ENCODE data around the gene EIF3K. TPM values are rescaled to one million over a fixed set of nuclear protein-coding genes. Genes with fewer than 3 reads are reported as not detected.

EIF3K gene
- total and polyA plus RNA-seq, 2 of the 8 experiments (the other 6 are each of a cell fraction or from before 2014, with no cell fraction given): 329 to 937 TPM

DNA sequence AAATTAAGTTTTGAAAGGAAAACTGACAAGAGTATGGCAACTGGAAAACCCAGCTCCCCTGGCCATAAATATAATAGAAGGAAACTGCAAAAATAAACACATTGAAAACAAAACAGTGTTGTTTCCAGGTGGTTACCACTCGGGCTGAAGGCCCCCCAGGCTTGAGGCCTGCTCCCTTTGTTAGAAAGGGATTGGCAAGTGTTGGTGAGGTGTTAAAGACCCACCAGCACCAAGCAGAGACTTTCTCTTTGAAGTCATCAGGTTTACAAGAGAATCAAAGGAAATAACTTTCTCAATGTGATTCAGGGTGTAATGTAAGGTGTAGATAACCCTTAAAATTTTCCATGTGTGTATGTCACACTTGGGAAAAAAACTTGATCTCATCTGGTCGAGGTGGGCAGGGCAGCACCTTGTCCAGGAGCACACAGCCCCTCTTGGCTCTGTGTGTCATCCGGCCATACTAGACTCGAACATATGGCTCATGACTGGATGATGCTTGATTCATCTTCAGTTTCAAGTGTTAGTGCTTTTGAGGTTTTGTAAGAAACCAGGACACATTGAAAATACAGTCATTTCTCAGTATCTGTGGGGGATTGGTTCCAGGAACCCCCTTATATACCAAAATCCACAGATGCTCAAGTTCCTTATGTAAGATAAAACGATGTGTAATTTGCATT, 36.3 kb downstream of the EIF3K start:
- Histone ChIP-seq H3K23ac (ENCODE audit: insufficient read length) (no peak overlapping the region), H3K36me3 (ENCODE audit: control insufficient read depth in 2 of 4, insufficient read depth in 4 of 4, low read length in 3 of 4) (peaks cover 0 to 4% (median 0%) of the 10 kb centered on the region in 4 experiments; a peak in 1 of 8 replicates), H3K4ac (replicated peaks; ENCODE audit: insufficient read length, low read depth, low read length) (no peak overlapping the region), H3K14ac (ENCODE audit: insufficient read length) (no peak overlapping the region), H3K56ac (replicated peaks; ENCODE audit: insufficient read length, low read depth, low read length) (no peak overlapping the region), H2BK120ac (replicated peaks; ENCODE audit: low read depth, low read length) (no peak overlapping the region), H2BK5ac (ENCODE audit: low read depth, low read length) (no peak overlapping the region), H3K4me3 (ENCODE audit: extremely low read depth in 1 of 4, insufficient read depth in 2 of 4, low read depth in 3 of 4, low read length in 4 of 4) (peak overlapping the region in 1 of 4 experiments; percentile 22; a peak in 1 of 8 replicates), H4K8ac (ENCODE audit: extremely low read depth, insufficient read depth, low read length) (no peak overlapping the region), H3K9ac (replicated peaks in 1 of 4; ENCODE audit: extremely low read depth in 1 of 4, low read depth in 3 of 4, low read length in 3 of 4) (no peak overlapping the region), H3K18ac (ENCODE audit: extremely low read depth, low read length) (no peak overlapping the region), H3K23me2 (ENCODE audit: low read depth, low read length) (no peaks in the 10 kb centered on the region; the same call in 1 of the 2 replicates), H3K4me2 (ENCODE audit: insufficient read depth in 1 of 2, low read depth in 2 of 2, low read length in 2 of 2) (peak overlapping the region in 1 of 2 experiments; percentile 62; a peak in 2 of 4 replicates), H2AK5ac (ENCODE audit: low read depth, low read length) (no peak overlapping the region), H4K20me1 (replicated peaks in 1 of 2; ENCODE audit: control insufficient read depth in 1 of 2, insufficient read depth in 2 of 2, low read length in 2 of 2) (peaks cover 21 to 43% of the 10 kb centered on the region in 2 experiments), H3K27me3 (replicated peaks in 1 of 4; ENCODE audit: control insufficient read depth in 3 of 4, extremely low read depth in 1 of 4, insufficient read depth in 3 of 4, low read length in 3 of 4) (no peaks in the 10 kb centered on the region), H3K27ac (ENCODE audit: low read depth, low read length) (no peak overlapping the region), H3K79me1 (ENCODE audit: low read depth, low read length) (peaks cover 16% of the 10 kb centered on the region), H3K79me2 (ENCODE audit: control insufficient read depth in 1 of 2, insufficient read depth in 2 of 2, low read length in 2 of 2) (peaks cover 39 to 100% of the 10 kb centered on the region in 2 experiments), H3K9me3 (ENCODE audit: insufficient read depth in 2 of 2, low read depth in 1 of 2, low read length in 1 of 2) (no peaks in the 10 kb centered on the region), H2AFZ (ENCODE audit: low read length) (no peak overlapping the region), H2BK20ac (ENCODE audit: low read length) (no peak overlapping the region), H3K4me1 (replicated peaks in 1 of 4; ENCODE audit: control insufficient read depth in 3 of 4, insufficient read depth in 4 of 4, low read length in 3 of 4) (peaks cover 12 to 29% (median 25%) of the 10 kb centered on the region in 4 experiments), H4K5ac (ENCODE audit: insufficient read length, low read depth, low read length) (no peak overlapping the region), H4K91ac (replicated peaks; ENCODE audit: insufficient read length, low read length) (no peak overlapping the region), H2BK15ac (ENCODE audit: low read length) (no peak overlapping the region), H2BK12ac (ENCODE audit: low read depth, low read length) (no peak overlapping the region)
- DNase-seq (ENCODE audit: low read depth in 1 of 2, low spot score in 2 of 2) (no peak), FAIRE-seq (no peak)
- 74% methylated on average over 5 of the region's 5 CpGs; no CpG with 5 or more reads in 1 of the 2 experiments for WGBS, 2 experiments (ENCODE audit: extremely low coverage in 1 of 2, insufficient coverage in 1 of 2, insufficient read length in 1 of 2, insufficient replicate concordance in 2 of 2, low coverage in 1 of 2, low lambda C conversion rate in 2 of 2, missing lambda C conversion rate in 1 of 2)
- CTCF ChIA-PET (ENCODE audit: partially characterized antibody): no interaction called here
- POLR2A ChIA-PET (ENCODE audit: partially characterized antibody): interaction anchor here (17.9 to 21.5 kb wide), 2 partner anchors 9 to 30 kb away, joined by 374 to 495 read pairs; no protein-coding TSS in a partner anchor
- TF ChIP-seq KDM1A (IDR thresholded peaks at IDR 0.05; ENCODE audit: borderline replicate concordance, low read length): no peak
- no peak for TF ChIP-seq TEAD4 (IDR thresholded peaks at IDR 0.05; ENCODE audit: low read depth, low read length)
- peak in 1 of 2 experiments; percentile 43; a peak in 1 of 3 replicates for TF ChIP-seq POLR2A (IDR thresholded peaks at IDR 0.05; ENCODE audit: control extremely low read depth in 1 of 2, low read depth in 2 of 2, low read length in 2 of 2)
- no peak for TF ChIP-seq BRCA1 (IDR thresholded peaks at IDR 0.05; ENCODE audit: low read depth, low read length)
- TF ChIP-seq BACH1 (IDR thresholded peaks at IDR 0.05; ENCODE audit: low read length): no peak
- TF ChIP-seq SIRT6 (IDR thresholded peaks at IDR 0.05; ENCODE audit: low read length): no peak
- 0 out of 2 replicates have a peak, but pooled peaks have one; percentile 30 for TF ChIP-seq POLR2AphosphoS5 (IDR thresholded peaks at IDR 0.05; ENCODE audit: low read depth, low read length)

All from H1 (cell line).